Mammary epithelial cell (primary cell): Measurements from ENCODE around the gene NPY5R.

ENCODE experiments used
- CTCF ChIP-seq, 2 donors: IDR thresholded peaks in 1 of 2; conservative IDR thresholded peaks in 1 of 2; 2 replicates each; pipeline ENCODE4 v1.5.1; 2011 to 2012; ENCODE audit warnings: inconsistent platforms in 2 of 2, low read length in 2 of 2, mild to moderate bottlenecking in 2 of 2, control low read depth in 1 of 2, low read depth in 1 of 2; ENCODE audit not compliant: insufficient read depth in 1 of 2; ENCODE audit errors: extremely low read depth in 1 of 2
- EZH2 ChIP-seq: IDR thresholded peaks from 2 replicates; pipeline ENCODE4 v1.6.1; 2012; ENCODE audit warnings: low read length, inconsistent platforms, borderline replicate concordance

- TF ChIP-seq CTCF (conservative IDR thresholded peaks at IDR 0.05 in 1 of 2, IDR thresholded peaks at IDR 0.05 in 1 of 2; ENCODE audit: extremely low read depth in 1 of 2, insufficient read depth in 1 of 2, low read depth in 1 of 2, low read length in 2 of 2), result no peak
- TF ChIP-seq EZH2, result no peak
Measured at GRCh38 chr4:163398238-163398637, 54.5 kb downstream of the NPY5R start.
